Iris pigment epithelial cell (primary cell): ENCODE data around the gene MAP7.

Experiments used
- DNase-seq: peaks from one replicate; pipeline ENCODE4 v3.0.0-alpha.2; 2011; ENCODE audit warnings: low read depth

MAP7 gene

GRCh38 chr6:136529710-136530109 lies 20.5 kb downstream of the MAP7 start:
- no peak for DNase-seq

GRCh38 chr6:136528477-136528876 lies 21.7 kb downstream of the MAP7 start:
- DNase-seq: no peak

- DNase-seq: no peak
Observed at GRCh38 chr6:136527831-136528230, 22.4 kb downstream of the MAP7 start.

- no peak for DNase-seq
Observed at GRCh38 chr6:136526937-136527336, 23.3 kb downstream of the MAP7 start.

GRCh38 chr6:136526196-136526930 lies 23.9 kb downstream of the MAP7 start:
- peak; percentile 78 for DNase-seq

GRCh38 chr6:136525586-136526195 lies 24.5 kb downstream of the MAP7 start:
- no peak for DNase-seq

GRCh38 chr6:136524936-136525413 lies 25.2 kb downstream of the MAP7 start:
- DNase-seq: no peak

- no peak for DNase-seq
Observed at GRCh38 chr6:136524339-136524935, 25.8 kb downstream of the MAP7 start.

- no peak for DNase-seq
Observed at GRCh38 chr6:136523196-136523595, 27.0 kb downstream of the MAP7 start.

- DNase-seq: no peak
Observed at GRCh38 chr6:136522636-136523035, 27.6 kb downstream of the MAP7 start.

- no peak for DNase-seq
Observed at GRCh38 chr6:136521911-136522310, 28.3 kb downstream of the MAP7 start.

- DNase-seq: no peak
Observed at GRCh38 chr6:136521427-136521826, 28.8 kb downstream of the MAP7 start.

GRCh38 chr6:136520517-136520916 lies 29.7 kb downstream of the MAP7 start:
- DNase-seq: no peak

GRCh38 chr6:136517582-136517981 lies 32.6 kb downstream of the MAP7 start:
- DNase-seq: no peak

GRCh38 chr6:136517002-136517401 lies 33.2 kb downstream of the MAP7 start:
- no peak for DNase-seq

GRCh38 chr6:136514591-136514990 lies 35.6 kb downstream of the MAP7 start:
- no peak for DNase-seq

GRCh38 chr6:136511926-136512325 lies 38.3 kb downstream of the MAP7 start:
- no peak for DNase-seq

- DNase-seq: no peak
Observed at GRCh38 chr6:136511397-136511796, 38.8 kb downstream of the MAP7 start.

- DNase-seq: peak; percentile 23
Observed at GRCh38 chr6:136510782-136511181, 39.4 kb downstream of the MAP7 start.

GRCh38 chr6:136510299-136510698 lies 39.9 kb downstream of the MAP7 start:
- no peak for DNase-seq

- no peak for DNase-seq
Observed at GRCh38 chr6:136508725-136509392, 41.4 kb downstream of the MAP7 start.

GRCh38 chr6:136506124-136506799 lies 44.0 kb downstream of the MAP7 start:
- DNase-seq: no peak
